ENCODE results near the gene SPP1.

DNA sequence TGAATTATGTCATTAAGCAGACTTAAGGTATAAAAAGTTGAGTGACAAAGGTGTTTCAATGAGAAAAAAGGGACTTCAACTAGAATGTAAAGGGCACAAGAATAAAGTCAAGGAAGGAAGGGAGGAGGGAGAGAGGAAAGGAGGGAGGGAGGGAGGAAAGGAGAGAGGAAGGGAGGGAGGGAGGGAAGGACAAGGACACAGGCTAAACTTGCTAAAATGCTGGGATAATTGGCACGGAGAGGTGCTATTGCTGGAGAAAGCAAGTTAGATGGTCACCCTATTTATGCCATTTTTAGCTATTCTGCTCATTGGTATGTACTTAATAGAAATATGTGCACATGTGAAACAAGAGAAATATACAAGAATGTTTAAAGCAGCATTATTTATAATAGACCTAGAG is 44.9 kb upstream of the SPP1 start:
- TF ChIP-seq POLR2AphosphoS5 (IDR thresholded peaks at IDR 0.05; ENCODE audit: low read depth, low read length), result no peak
- TF ChIP-seq, protein P1, sequence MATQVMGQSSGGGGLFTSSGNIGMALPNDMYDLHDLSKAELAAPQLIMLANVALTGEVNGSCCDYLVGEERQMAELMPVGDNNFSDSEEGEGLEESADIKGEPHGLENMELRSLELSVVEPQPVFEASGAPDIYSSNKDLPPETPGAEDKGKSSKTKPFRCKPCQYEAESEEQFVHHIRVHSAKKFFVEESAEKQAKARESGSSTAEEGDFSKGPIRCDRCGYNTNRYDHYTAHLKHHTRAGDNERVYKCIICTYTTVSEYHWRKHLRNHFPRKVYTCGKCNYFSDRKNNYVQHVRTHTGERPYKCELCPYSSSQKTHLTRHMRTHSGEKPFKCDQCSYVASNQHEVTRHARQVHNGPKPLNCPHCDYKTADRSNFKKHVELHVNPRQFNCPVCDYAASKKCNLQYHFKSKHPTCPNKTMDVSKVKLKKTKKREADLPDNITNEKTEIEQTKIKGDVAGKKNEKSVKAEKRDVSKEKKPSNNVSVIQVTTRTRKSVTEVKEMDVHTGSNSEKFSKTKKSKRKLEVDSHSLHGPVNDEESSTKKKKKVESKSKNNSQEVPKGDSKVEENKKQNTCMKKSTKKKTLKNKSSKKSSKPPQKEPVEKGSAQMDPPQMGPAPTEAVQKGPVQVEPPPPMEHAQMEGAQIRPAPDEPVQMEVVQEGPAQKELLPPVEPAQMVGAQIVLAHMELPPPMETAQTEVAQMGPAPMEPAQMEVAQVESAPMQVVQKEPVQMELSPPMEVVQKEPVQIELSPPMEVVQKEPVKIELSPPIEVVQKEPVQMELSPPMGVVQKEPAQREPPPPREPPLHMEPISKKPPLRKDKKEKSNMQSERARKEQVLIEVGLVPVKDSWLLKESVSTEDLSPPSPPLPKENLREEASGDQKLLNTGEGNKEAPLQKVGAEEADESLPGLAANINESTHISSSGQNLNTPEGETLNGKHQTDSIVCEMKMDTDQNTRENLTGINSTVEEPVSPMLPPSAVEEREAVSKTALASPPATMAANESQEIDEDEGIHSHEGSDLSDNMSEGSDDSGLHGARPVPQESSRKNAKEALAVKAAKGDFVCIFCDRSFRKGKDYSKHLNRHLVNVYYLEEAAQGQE (IDR thresholded peaks at IDR 0.05; ENCODE audit: insufficient read depth in 1 of 2, low read depth in 2 of 2, low read length in 2 of 2), result no peak
- TF ChIP-seq SIN3A (IDR thresholded peaks at IDR 0.05; ENCODE audit: borderline replicate concordance, insufficient read depth, low read length), result no peak
- TF ChIP-seq TAF1 (IDR thresholded peaks at IDR 0.05; ENCODE audit: borderline replicate concordance, insufficient read depth, low read length), result no peak
- TF ChIP-seq FOXP2 (optimal IDR thresholded peaks at IDR 0.05; ENCODE audit: borderline replicate concordance, extremely low read depth, extremely low read length, insufficient read depth), result no peak
